ENCODE data around the gene EPHA8.

Gene EPHA8

DNA sequence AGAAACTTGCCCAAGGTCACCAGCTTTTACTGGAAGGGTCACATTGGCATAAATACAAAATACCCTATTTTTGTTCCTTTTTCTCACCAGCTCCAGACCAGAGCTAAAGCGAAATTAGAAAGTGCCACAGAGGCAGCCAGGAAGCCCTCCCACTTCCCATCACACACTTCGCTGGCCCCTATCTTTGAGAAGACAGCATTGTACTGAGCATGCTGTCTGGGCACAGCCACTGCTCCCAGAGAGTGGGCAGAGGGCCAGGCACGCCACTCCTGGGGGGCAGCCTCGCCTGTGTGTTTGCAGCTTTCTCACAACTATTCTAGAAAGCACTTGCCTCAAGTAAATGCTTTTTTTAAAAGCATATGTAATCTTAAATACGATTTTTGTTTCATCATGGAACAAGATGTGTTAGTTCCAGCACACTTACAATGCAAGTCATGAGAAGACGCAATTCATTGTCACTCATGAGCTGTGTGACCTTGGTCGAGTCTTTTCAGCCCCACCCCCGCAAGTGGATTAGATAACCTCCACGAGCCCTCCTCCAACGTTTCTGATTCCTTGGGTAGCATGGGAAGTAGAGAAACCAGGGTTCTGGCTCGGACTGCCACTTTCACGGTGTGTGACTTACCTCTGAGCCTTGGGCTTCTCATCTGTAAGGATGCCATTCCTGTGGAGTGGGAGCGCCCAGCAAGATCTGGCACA, 25.7 kb upstream of the EPHA8 start:
- no peak for DNase-seq

- DNase-seq: no peak
These were observed 23.7 kb upstream of the EPHA8 start for GRCh38 chr1:22539510-22540118.

DNA sequence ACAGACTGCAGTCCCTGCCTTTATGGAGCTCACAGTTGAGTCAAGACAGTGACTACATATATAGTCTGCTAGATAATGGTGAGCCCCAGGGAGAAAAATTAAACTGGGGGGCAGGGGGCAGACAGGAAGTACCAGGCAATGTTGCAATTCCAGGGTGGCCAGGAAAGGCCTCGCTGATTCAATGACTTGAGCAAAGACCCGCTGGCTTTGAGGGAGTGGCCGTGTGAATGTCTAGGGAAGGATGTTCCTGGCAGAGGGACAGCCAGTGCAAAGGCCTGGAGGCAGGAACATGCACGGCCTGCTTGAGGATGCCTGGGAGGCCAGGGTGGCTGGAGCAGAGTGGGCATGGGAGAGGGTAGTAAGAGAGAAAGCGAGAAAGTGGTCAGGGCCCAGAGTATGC, 23.0 kb upstream of the EPHA8 start:
- DNase-seq: no peak

DNA sequence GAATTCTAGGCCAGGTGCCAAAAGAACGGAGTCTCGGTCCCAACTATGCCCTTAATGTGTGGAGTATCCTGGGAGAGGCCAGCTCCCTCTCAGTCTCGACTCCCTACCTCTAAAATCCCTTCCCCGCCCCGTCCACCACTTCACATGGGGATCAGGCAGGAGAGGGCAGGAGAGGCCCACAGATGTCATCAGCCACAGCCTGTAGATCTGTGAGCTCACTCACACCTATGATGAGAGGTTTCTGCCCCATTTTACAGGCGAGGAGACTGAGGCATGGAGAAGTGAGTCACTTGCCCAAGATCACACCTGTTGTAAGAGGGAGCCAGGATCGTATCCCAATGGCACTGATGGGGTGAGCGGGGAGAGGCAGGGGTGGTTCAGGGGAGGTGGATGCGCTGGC, 20.4 kb upstream of the EPHA8 start:
- no peak for DNase-seq

DNA sequence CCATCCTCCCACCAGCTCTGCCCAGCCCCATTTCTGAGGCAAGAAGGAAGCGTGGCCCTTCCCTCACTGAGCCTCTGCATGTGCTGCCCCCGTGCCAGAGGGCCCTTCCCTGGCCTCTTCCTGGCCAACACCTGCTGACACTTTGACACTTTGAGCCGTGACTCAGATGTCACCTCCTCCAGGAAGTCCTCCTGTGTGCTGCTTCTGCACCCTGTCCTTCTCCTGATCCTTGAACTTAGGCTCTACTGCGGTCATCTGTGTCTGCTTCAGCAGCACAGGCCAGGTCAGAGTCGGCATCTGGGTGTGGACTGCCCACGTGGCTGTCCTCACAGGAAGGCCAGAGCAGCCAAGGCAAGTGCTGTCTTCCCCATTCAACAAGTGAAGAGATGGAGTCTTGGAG, 19.6 kb upstream of the EPHA8 start:
- no peak for DNase-seq

DNA sequence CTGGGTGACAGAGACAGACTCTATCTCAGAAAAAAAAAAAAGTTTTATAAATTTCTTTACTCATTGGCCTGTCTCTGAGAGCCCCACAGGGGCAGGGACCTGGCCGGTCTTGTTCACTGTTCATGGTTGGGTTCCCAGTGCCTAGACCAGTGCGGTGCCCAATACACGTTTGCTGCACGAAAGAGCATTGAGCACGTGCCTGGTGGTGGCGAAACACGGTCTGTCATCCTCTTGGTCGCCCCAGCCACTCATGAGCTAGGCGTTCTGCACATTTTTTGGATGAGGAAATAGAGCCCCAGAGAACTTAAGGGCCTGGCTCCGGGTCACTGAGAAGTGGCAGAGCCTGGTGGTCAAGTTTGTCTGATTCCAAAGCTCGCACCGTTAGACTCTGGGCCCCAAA, 18.7 kb upstream of the EPHA8 start:
- no peak for DNase-seq

DNA sequence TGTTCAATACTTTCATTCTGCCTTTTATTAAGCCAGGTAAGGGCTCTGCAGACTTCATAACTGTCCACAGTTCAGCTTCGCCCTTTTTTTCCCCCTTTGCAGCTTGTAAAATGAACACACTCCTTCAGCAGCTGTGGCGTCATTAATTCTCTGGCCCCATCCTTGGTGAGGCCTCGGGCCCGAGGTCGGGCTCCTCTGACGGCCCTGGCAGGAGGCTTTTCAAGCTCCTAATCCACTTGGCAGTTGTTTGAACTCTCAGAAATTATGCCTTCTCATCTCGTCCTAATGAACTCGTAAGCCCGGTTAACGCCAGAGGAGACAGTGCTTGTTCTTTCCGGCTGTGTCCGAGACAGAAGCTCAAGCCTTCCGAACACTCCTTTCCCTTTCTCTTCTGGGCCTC, 18.1 kb upstream of the EPHA8 start:
- no peak for DNase-seq

DNA sequence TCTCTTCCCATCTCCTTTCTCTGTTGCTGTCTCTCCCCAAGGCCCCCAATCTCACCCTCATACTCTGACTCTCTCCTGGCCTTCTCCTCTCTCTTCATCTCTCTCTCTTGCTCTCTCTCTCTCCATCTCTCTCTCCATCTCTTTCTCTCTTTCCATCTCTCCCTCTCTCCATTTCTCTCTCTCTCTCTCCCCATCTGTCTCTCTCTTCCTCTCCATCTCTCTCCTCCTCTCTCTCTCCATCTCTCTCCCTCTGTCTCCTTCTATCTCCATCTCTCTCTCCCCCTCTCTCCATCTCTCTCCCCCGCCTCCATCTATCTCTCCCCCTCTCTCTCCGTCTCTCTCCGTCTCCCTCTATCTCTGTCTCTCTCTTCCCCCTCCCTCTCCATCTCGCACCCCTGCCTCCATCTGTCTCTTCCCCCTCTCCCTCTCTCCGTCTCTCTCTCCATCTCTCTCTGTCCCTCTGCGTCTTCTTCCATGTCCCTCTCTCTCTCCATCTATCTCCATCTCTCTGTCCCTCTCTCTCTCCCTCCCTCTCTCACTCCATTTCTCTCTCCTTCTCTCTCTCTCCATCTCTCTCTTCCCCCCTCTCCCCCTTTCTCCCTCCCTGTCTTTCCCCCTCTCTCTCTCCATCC, 16.0 kb upstream of the EPHA8 start:
- no peak for DNase-seq

GRCh38 chr1:22547818-22548462, 15.3 kb upstream of the EPHA8 start:
- DNase-seq: no peak

- DNase-seq: no peak
These were observed 13.3 kb upstream of the EPHA8 start for GRCh38 chr1:22550021-22550420.

GRCh38 chr1:22551591-22551990, 11.7 kb upstream of the EPHA8 start:
- DNase-seq: no peak

DNA sequence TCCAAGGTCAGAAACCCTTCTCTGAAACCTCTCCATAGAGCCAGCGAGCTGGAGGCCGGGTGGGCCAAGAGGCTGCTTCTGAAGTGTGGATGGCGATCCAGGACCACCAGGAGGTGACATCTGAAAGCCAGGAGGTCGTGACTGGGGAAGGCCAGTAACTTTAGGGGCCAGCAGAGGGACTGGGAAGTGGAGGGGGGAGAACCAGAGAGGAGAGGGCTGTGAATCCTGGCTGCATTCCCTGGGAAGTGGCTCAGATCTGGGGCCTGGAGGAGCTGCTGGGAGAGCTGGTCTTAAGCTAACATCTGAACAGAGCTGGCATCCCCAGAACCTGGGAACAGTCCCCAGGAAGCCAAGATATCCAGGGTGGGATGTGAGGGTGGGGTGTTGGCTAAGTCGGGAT, 11.3 kb upstream of the EPHA8 start:
- no peak for DNase-seq

GRCh38 chr1:22553104-22553880, 10.0 kb upstream of the EPHA8 start:
- no peak for DNase-seq

GRCh38 chr1:22553991-22554522, 9.2 kb upstream of the EPHA8 start:
- no peak for DNase-seq

GRCh38 chr1:22555371-22555656, 8.0 kb upstream of the EPHA8 start:
- DNase-seq: no peak

- DNase-seq: no peak
These were observed 6.7 kb upstream of the EPHA8 start for GRCh38 chr1:22556391-22557104.

DNA sequence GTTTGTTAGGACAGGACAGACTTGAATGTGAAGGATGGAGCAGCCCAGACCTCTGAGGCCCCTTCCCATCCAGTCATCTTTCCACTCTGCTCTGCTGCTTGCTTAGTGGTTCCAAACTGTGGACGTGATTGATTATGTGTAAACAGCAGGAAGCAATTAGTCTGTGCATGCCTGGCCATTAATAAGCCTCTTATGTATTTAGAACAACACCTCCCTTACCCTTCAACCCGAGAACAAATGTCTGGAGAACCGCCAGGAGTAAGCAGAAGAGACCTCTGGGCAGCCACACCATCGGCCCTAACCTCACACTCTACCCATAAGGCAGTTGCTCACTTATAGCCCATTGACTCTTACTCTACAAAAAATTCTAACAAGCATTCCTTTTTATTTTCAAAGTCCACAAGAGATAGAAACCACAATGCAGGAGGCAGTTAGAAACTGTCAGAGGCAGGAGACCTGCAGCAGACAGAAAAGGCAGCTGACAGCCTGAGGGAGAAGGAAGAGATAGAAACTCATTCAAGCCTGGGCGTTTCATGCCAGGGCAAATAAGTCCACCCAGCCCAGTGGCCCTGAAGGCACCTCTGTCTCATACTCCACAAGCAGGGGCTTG, 5.8 kb upstream of the EPHA8 start:
- no peak for DNase-seq

- no peak for DNase-seq
These were observed 648 bp downstream of the EPHA8 start for GRCh38 chr1:22563671-22564602.

DNA sequence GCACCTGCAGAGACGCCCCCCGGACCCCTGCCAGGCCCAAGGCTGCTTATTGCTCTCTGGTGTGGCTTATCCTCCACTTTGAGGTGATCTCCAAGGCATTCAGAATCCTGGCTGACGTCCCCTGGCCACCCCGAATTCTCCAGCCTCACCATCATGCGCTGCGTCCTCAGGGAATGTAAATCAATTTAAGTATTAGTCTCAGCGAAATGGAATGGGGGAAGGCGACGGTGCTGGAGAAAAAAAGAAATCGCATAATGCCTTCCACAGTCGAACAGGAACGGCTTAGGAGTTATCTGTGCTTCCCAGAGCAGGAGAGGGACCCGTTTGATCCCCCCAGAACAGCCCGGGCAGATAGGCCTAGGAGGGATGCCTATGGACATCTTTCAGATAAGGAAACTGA, 2.9 kb downstream of the EPHA8 start:
- no peak for DNase-seq

DNA sequence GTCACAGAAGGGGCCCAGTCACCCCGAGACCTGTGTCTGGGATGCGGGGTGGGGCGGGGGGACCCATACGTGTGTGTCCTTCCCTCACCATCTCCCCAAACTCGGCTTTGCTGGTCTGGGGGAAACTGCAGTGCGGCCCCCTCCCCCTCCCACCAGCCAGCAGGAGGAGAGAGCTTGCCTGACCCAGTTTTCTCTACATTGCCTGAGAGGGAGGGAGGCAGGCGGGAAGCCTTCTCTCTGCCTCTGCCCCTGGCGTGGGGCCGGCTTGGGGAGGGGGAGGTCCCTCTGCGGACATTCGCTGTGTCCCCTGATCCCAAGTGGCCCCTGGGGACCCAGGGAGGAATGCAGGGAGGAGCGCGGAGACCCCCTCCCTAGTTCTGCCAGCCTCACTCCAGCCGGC, 3.9 kb downstream of the EPHA8 start:
- no peak for DNase-seq

- DNase-seq: no peak
These were observed 4.7 kb downstream of the EPHA8 start for GRCh38 chr1:22567994-22568393.
